ENCODE data around the gene RDH12. TPM values are rescaled to one million over a fixed set of nuclear protein-coding genes. Genes with fewer than 3 reads are reported as not detected.

RDH12 gene
- total RNA-seq, 2 experiments from 2014 or later, result not detected

DNA sequence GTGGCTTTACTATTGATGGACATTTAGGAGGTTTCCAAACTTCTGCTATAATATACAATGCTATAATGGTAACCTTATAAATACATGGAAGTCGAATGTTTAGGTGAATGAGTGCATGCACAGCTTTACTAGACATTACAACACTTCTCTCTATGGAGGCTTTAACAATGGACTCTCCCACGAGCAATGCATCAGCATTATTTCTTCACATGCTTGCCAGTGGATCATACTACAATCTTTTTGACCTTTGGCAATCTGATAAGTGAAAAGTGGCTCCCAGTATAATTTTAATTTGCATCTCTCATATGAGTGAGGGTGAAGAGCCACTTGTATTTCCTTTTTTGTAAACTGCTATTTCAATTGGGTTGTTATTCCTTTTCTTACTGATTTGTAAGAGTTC is 18.2 kb downstream of the RDH12 start:
- H3K79me2 ChIP-seq (ENCODE audit: insufficient read depth, low read depth, low read length), result no peaks in the 10 kb centered on the region
- no peak overlapping the region for H3K4me2 ChIP-seq (ENCODE audit: low read length)
- H3K36me3 ChIP-seq (ENCODE audit: insufficient read depth, low read length), result no peaks in the 10 kb centered on the region
- H4K20me1 ChIP-seq (ENCODE audit: insufficient read depth, low read length), result no peaks in the 10 kb centered on the region
- ChIA-PET POLR2A (no interaction called here), CTCF (ENCODE audit: unreplicated experiment) (no interaction called here)
- no TSS peak for BruUV-seq (replicated peaks)
- no peak for DNase-seq (ENCODE audit: low spot score)
- H3K4me3 ChIP-seq (ENCODE audit: low read depth, low read length, poor library complexity, severe bottlenecking), result no peak overlapping the region
- no peaks in the 10 kb centered on the region for H3K9me2 ChIP-seq (ENCODE audit: insufficient read depth, low read length)
- no peak overlapping the region for H2AFZ ChIP-seq (ENCODE audit: low read length)
- intact Hi-C loops (cut with micrococcal nuclease; ENCODE audit: unreplicated experiment), result no loop called here
- H3K4me1 ChIP-seq (ENCODE audit: insufficient read depth, low read length, poor library complexity, severe bottlenecking), result no peaks in the 10 kb centered on the region
- no peaks in the 10 kb centered on the region for H3K9me3 ChIP-seq (ENCODE audit: low read length)
- TF ChIP-seq, protein P1, sequence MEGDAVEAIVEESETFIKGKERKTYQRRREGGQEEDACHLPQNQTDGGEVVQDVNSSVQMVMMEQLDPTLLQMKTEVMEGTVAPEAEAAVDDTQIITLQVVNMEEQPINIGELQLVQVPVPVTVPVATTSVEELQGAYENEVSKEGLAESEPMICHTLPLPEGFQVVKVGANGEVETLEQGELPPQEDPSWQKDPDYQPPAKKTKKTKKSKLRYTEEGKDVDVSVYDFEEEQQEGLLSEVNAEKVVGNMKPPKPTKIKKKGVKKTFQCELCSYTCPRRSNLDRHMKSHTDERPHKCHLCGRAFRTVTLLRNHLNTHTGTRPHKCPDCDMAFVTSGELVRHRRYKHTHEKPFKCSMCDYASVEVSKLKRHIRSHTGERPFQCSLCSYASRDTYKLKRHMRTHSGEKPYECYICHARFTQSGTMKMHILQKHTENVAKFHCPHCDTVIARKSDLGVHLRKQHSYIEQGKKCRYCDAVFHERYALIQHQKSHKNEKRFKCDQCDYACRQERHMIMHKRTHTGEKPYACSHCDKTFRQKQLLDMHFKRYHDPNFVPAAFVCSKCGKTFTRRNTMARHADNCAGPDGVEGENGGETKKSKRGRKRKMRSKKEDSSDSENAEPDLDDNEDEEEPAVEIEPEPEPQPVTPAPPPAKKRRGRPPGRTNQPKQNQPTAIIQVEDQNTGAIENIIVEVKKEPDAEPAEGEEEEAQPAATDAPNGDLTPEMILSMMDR (conservative IDR thresholded peaks at IDR 0.05; ENCODE audit: low read length), result no peak
- TF ChIP-seq EZH2phosphoT487 (IDR thresholded peaks at IDR 0.05; ENCODE audit: borderline replicate concordance, low read depth, low read length), result no peak
- no peak overlapping the region for H3K27ac ChIP-seq (ENCODE audit: low read depth, low read length, poor library complexity, severe bottlenecking)

DNA sequence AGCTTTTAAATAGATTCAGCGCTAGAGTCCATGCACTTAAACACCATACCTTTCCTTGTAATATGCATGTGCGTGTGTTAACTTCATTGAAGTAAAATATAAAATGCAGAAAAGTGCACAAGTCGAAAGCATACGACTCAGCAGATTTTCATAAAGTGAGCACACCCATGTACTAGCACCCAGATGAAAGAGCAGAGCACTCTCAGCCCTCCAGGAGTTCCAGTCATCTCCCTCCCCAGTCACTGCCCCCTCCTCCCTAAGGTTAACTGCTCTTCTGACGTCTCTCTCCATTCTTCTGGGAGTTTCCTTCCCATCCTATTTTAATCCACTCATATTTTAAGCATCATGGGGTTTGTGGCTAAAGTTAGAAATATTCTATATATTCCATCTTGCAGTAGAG is 20.2 kb downstream of the RDH12 start:
- no peak overlapping the region for H3K4me2 ChIP-seq (ENCODE audit: low read length)
- no peaks in the 10 kb centered on the region for H3K36me3 ChIP-seq (ENCODE audit: insufficient read depth, low read length)
- no peak for DNase-seq (ENCODE audit: low spot score)
- no peaks in the 10 kb centered on the region for H3K9me2 ChIP-seq (ENCODE audit: insufficient read depth, low read length)
- BruUV-seq (replicated peaks), result no TSS peak
- H2AFZ ChIP-seq (ENCODE audit: low read length), result no peak overlapping the region
- H3K4me1 ChIP-seq (ENCODE audit: insufficient read depth, low read length, poor library complexity, severe bottlenecking), result no peaks in the 10 kb centered on the region
- intact Hi-C loops (cut with micrococcal nuclease; ENCODE audit: unreplicated experiment), result no loop called here
- no peaks in the 10 kb centered on the region for H3K79me2 ChIP-seq (ENCODE audit: insufficient read depth, low read depth, low read length)
- H3K27ac ChIP-seq (ENCODE audit: low read depth, low read length, poor library complexity, severe bottlenecking), result no peak overlapping the region
- H4K20me1 ChIP-seq (ENCODE audit: insufficient read depth, low read length), result no peaks in the 10 kb centered on the region
- H3K9me3 ChIP-seq (ENCODE audit: low read length), result no peaks in the 10 kb centered on the region
- CTCF ChIA-PET (ENCODE audit: unreplicated experiment), result no interaction called here
- H3K4me3 ChIP-seq (ENCODE audit: low read depth, low read length, poor library complexity, severe bottlenecking), result no peak overlapping the region
- TF ChIP-seq, protein P1 (conservative IDR thresholded peaks at IDR 0.05; ENCODE audit: low read length), result no peak
- TF ChIP-seq EZH2phosphoT487 (IDR thresholded peaks at IDR 0.05; ENCODE audit: borderline replicate concordance, low read depth, low read length), result no peak
- POLR2A ChIA-PET, result interaction anchor here (1.0 to 1.9 kb wide), 2 partner anchors 9 to 17 kb away, joined by 6 to 7 read pairs; no protein-coding TSS in a partner anchor

DNA sequence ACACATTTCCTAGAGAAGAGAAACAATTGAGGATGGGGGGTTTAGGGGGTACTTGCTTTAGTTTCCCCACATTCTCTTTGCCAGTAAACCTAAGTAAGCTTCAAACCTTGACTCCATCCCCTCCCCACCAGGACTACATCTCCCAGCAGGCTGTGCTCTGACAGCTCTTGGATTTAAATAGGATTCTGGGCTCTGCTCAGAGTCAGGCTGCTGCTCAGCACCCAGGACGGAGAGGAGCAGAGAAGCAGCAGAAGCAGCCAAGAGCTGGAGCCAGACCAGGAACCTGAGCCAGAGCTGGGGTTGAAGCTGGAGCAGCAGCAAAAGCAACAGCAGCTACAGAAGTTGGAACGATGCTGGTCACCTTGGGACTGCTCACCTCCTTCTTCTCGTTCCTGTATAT is 20.6 kb downstream of the RDH12 start:
- H3K79me2 ChIP-seq (ENCODE audit: insufficient read depth, low read depth, low read length), result no peaks in the 10 kb centered on the region
- H3K4me3 ChIP-seq (ENCODE audit: low read depth, low read length, poor library complexity, severe bottlenecking), result no peak overlapping the region
- no peaks in the 10 kb centered on the region for H3K36me3 ChIP-seq (ENCODE audit: insufficient read depth, low read length)
- no peaks in the 10 kb centered on the region for H3K9me3 ChIP-seq (ENCODE audit: low read length)
- TF ChIP-seq, protein P1 (conservative IDR thresholded peaks at IDR 0.05; ENCODE audit: low read length), result no peak
- no peak for TF ChIP-seq EZH2phosphoT487 (IDR thresholded peaks at IDR 0.05; ENCODE audit: borderline replicate concordance, low read depth, low read length)
- no peak overlapping the region for H2AFZ ChIP-seq (ENCODE audit: low read length)
- DNase-seq (ENCODE audit: low spot score), result no peak
- no peak overlapping the region for H3K4me2 ChIP-seq (ENCODE audit: low read length)
- POLR2A ChIA-PET, result interaction anchor here (0.8 to 1.9 kb wide), 3 partner anchors 9 to 26 kb away, joined by 4 to 7 read pairs (median 6); no protein-coding TSS in a partner anchor
- CTCF ChIA-PET (ENCODE audit: unreplicated experiment), result no interaction called here
- no peaks in the 10 kb centered on the region for H3K4me1 ChIP-seq (ENCODE audit: insufficient read depth, low read length, poor library complexity, severe bottlenecking)
- no peak overlapping the region for H3K27ac ChIP-seq (ENCODE audit: low read depth, low read length, poor library complexity, severe bottlenecking)
- BruUV-seq (replicated peaks), result no TSS peak
- no peaks in the 10 kb centered on the region for H4K20me1 ChIP-seq (ENCODE audit: insufficient read depth, low read length)
- no peaks in the 10 kb centered on the region for H3K9me2 ChIP-seq (ENCODE audit: insufficient read depth, low read length)
- intact Hi-C loops (cut with micrococcal nuclease; ENCODE audit: unreplicated experiment), result no loop called here
